Prostate gland (tissue), 2 donors: Measurements from ENCODE around the gene CACNA2D1.
"Not testable (repeated sequence)": the region's sequence is repeated elsewhere in the genome, so short reads cannot be mapped to it uniquely, and the experiment has no call there.

ENCODE experiments used
- POLR2A ChIP-seq: fragments of 450-650 bp; IDR thresholded peaks from one replicate; pipeline ENCODE4 v1.6.1; 2016; ENCODE audit warnings: antibody characterized with exemption, mild to moderate bottlenecking
- POLR2AphosphoS5 ChIP-seq: sonication (generic); formaldehyde crosslinking; IDR thresholded peaks from one replicate; pipeline ENCODE4 v1.6.1; 2017; ENCODE audit warnings: antibody characterized with exemption
- TF ChIP-seq, protein P1 (sequence below), 4 experiments: fragments of 200-600 bp in 2 of 4; fragments of 450-650 bp in 2 of 4; sonication (generic) in 2 of 4; IDR thresholded peaks; 1 replicate in 3 of 4; 2 replicates in 1 of 4; pipeline ENCODE4 v1.5.1; 2016 to 2019; ENCODE audit warnings: antibody characterized with exemption in 4 of 4, mild to moderate bottlenecking in 2 of 4, moderate library complexity in 2 of 4

DNA sequence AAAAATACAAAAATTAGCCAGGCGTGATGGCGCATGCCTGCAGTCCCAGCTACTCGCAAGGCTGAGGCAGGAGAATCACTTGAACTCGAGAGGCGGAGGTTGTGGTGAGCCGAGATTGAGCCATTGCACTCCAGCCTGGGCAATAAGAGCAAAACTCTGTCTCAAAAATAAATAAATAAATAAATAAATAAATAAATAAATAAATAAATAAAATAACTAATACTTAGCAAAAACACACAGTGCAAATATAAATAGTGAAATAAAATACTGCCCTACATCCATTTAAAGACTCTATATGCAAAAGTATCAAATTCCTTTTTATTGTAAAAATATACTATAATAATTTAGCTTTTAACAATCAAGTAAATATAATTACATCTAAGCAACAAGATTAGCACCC lies 57.0 kb downstream of the CACNA2D1 start:
- TF ChIP-seq, protein P1, sequence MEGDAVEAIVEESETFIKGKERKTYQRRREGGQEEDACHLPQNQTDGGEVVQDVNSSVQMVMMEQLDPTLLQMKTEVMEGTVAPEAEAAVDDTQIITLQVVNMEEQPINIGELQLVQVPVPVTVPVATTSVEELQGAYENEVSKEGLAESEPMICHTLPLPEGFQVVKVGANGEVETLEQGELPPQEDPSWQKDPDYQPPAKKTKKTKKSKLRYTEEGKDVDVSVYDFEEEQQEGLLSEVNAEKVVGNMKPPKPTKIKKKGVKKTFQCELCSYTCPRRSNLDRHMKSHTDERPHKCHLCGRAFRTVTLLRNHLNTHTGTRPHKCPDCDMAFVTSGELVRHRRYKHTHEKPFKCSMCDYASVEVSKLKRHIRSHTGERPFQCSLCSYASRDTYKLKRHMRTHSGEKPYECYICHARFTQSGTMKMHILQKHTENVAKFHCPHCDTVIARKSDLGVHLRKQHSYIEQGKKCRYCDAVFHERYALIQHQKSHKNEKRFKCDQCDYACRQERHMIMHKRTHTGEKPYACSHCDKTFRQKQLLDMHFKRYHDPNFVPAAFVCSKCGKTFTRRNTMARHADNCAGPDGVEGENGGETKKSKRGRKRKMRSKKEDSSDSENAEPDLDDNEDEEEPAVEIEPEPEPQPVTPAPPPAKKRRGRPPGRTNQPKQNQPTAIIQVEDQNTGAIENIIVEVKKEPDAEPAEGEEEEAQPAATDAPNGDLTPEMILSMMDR (IDR thresholded peaks at IDR 0.05) = not testable (repeated sequence)
- not testable (repeated sequence) for TF ChIP-seq POLR2A, POLR2AphosphoS5
